C4-2B (cell line): Measurements from ENCODE around the gene PAH.

Experiments
- CTCF ChIP-seq: fragments of 450-650 bp; conservative IDR thresholded peaks from 2 replicates; pipeline ENCODE4 v1.5.1; 2017; ENCODE audit warnings: mild to moderate bottlenecking
- ZFX ChIP-seq: fragments of 450-650 bp; IDR thresholded peaks from 2 replicates; pipeline ENCODE4 v1.6.1; 2017

- TF ChIP-seq CTCF (no peak), ZFX (no peak)
Measured at GRCh38 chr12:102956738-102957327, 39.8 kb upstream of the PAH start.
